Muscle of arm (tissue), 12 donors: ENCODE results near the gene ACYP1. TPM values are rescaled to one million over a fixed set of nuclear protein-coding genes. Genes with fewer than 3 reads are reported as not detected.
"Not testable (repeated sequence)": the region's sequence is repeated elsewhere in the genome, so short reads cannot be mapped to it uniquely, and the experiment has no call there.

Experiments
- DNase-seq: peaks from one replicate; pipeline ENCODE4 v3.0.0-alpha.2; 2013
- polyA plus RNA-seq, 12 donors: library from polyadenylated mRNA; unstranded; fragments of 120-200 nt; gene quantifications; one replicate each; pipeline ENCODE4 v1.2.1, GENCODE V29; 2013; ENCODE audit not compliant: insufficient read length in 12 of 12

ACYP1 gene
- polyA plus RNA-seq, 12 donors = 10.3 to 41.1 (median 20.4) TPM; not detected in 1

DNA sequence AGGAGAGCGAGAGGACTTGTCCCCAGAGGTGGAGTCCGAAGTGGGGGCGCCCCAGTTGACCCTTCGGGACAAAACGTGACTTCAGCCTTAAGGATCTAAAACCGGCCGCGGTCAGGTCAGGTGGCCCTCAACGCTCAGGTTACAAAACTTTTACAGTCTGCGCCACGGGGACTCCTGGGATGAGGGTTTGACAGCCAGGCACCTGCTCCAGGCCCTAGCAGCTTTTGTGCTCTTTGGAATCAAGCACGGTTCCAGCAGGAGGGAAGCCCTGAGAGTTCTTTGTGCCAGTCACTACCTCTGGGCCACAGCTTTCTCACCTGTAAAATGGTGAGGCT is 6.0 kb upstream of the ACYP1 start:
- DNase-seq = no peak

DNA sequence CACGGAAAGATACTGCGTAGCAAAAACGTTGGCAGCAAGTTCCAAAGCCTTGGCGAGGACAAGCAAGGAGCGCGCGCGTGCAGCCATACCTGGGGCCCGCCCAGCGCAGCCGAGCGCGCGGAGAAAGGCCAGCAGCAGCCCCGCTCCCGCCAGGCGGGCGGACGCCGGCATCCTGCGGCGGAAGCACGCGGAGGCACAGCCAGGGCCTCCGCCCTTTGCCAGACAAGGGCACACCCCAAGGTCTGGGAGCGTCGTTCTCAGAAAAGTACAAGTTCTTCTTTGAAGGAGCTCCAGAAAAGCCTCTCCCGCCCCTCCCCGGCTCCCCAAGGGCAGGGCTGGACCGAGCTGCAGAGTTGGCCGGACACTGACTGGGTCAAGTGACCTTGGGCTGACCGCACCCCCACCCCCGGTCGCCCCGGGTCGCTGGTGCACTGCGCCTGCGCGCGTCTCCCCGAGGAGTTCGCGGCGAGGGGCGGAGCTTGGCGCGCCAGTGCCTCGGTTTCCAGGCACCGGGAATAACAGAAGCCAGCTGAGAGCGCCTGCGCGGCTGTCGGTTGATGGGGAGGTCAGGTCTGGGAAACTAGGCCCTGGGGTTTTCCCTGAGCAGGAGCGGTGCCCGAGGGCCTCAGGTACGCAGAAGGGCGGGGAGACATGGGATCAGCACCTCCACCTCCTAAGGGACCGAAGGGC is 5.4 kb upstream of the ACYP1 start, which contains the start of gene ZC2HC1C:
ZC2HC1C (plus strand) TSS at position 521 of the 690 bp plus-strand sequence. CDS start 933 bp downstream, outside the sequence.
- peak; percentile 95 for DNase-seq

DNA sequence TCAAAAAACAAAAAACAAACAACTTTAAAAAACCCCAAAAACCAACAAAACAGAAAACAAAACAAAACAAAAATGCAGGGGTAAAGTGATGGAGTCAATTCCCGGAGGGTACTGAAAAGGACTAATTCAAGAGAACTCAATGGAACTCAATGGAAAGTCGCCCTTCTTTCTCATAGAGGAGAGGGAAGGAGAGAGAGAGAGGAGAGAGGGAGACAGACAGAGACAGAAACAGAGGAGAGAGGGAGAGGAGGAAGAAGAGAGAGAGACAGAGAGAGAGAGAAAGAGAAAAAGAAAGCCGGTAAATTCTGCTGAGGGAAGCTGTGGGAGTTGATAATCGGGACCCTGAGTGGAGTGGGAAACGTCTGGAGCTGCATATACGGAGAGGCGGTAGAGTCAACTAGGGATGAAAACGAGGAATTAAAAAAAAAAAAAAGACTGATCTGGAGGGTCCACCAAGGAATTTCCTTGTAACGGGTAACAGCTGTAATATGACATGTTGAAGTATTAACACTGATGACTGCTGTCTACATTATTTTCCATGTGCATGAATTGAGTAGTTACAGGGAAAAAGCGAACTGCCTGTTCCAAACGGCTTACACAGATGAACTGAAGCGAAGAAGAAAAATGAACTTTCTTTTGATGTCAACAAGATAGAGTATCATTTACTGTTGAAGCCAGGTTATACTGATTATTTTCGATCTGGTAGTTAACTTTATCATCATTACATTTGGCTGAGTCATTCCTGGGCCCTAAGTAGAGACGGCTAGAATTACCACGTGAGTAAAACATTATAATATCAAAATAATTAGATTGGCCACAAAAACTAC is 4.7 kb upstream of the ACYP1 start:
- peak; percentile 68 for DNase-seq

DNA sequence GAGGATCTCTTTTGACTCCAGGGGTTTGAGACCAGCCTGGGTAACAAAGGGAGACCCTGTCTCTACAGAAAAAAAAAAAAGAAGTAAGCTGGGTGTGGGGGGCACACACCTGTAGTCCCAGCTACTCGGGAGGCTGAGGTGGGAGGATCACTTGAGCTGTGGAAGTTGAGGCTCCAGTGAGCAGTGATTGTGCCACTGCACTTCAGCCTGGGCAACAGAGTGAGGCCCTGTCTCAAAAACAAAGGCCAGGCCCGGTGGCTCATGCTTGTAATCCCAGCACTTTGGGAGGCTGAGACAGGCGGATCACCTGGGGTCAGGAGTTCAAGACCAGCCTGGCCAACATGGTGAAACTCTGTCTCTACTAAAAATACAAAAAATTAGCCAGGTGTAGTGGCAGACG is 3.9 kb upstream of the ACYP1 start:
- not testable (repeated sequence) for DNase-seq

DNA sequence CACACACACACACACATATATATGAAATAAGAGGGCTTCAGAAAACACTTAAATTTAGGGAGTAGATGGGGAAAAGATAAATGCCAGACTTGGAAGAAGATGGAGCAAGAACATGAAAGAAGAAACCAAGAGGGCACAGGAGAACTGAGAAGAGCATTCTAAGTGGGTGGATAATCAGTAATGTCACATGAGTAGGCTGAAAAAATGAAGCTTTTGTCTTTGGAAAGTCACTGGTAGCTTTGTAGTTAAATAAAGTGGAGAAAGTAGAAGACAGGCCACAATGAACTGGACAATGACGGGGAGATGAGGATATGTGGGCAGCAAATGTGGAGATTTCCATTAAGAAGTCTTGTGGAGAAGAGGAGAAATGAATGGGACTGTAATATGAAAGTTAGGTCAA is 3.4 kb upstream of the ACYP1 start:
- no peak for DNase-seq

DNA sequence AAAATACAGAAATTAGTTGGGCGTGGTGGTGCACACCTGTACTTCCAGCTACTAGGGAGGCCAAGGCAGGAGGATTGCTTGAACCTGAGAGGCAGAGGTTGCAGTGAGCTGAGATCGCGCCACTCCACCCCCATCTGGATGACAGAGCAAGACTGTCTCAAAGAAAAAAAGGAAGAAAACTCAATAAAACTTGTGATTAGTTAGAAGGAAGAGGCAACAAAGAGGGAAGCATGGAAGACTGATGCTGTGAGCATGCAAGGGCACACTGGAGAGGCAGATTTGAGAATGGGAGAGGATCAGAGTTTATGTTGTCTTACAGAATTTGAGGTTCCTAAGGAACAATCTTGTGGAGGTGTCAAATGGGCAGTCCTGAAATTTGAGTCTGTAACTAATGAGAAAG is 2.9 kb upstream of the ACYP1 start:
- DNase-seq = no peak

DNA sequence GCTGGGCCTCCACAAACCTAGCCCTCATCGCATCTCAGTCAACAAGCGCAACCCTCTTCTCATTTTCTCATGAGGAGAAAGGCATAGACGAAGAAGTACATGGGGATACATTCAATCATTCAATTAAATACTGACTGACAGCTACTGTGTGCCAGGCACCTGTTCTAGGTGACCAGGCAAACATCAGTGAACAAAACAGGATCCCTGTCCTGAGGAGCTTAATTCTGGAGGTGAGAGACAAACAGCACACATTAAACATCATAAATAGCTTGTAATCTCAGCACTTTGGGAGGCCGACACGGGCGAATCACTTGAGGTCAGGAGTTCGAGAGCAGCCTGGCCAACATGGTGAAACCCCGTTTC is 362 bp upstream of the ACYP1 start:
- no peak for DNase-seq

DNA sequence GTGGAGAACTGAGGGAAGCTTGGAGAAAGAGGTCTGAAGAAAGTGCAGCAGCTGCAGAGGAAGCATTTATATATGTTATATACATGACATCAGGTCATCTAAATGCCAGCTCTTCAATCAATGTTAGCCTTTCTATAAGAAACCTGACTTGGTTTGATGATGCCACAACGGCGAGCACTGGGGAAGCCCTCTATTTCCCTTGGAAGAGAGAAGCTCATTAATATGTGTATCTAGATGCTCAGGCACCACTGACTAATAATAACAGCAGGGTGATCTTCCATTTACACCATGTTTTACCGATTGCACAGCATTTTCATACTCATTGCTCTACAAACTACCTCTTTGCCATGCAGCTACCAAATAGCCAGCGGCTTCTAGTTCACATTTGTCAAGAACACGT is 811 bp downstream of the ACYP1 start:
- DNase-seq = no peak

DNA sequence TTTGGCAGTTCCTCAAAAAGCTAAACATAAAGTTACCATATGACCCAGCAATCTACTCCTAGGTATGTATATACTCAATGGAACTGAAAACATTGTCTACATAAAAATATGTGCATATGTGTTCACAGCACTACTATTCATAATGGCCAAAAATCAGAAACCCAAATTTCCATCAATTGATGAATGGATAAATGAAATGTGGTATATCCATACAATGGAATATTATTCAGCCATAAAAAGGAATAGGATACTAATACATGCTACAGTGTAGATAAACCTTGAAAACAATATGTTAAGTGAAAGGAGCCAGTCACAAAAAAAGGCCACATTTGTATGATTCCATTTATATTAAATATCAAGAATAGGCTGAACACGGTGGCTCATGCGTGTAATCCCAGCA is 3.4 kb downstream of the ACYP1 start:
- no peak for DNase-seq

DNA sequence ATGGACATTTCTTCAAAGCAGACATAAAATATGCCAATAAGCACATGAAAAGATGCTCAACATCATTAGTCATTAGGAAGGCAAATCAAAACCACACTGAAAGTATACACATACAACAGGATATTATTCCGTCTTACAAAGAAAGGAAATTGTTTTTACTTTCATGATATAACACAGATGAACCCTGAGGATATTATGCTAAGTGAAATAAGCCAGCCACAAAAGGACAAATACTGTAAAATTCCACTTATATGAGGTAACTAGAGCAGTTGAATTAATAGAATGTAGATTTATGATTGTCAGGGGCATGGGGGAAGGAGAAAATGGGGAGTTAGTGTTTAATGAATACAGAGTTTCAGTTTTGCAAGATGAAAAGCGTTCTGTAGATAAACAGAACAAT is 4.2 kb downstream of the ACYP1 start:
- DNase-seq = no peak

DNA sequence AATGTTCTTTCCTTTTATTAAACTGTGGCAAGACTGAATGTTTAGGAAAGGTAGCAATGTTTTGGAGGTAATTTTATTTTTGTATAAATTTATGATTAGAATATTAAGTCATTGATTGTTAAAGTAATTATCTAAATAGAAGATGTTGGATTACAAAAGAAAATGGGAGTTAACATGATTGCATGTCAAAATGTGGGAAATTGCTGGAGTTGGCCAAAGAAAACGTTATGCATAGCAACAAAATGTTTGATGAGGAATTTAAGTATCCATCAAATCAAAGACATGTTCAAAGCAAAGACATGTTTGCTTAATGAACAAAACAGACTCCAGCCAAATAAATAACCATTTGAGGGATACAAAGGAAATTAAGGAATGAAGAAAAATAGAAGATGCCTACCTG is 9.4 kb downstream of the ACYP1 start:
- DNase-seq = no peak

DNA sequence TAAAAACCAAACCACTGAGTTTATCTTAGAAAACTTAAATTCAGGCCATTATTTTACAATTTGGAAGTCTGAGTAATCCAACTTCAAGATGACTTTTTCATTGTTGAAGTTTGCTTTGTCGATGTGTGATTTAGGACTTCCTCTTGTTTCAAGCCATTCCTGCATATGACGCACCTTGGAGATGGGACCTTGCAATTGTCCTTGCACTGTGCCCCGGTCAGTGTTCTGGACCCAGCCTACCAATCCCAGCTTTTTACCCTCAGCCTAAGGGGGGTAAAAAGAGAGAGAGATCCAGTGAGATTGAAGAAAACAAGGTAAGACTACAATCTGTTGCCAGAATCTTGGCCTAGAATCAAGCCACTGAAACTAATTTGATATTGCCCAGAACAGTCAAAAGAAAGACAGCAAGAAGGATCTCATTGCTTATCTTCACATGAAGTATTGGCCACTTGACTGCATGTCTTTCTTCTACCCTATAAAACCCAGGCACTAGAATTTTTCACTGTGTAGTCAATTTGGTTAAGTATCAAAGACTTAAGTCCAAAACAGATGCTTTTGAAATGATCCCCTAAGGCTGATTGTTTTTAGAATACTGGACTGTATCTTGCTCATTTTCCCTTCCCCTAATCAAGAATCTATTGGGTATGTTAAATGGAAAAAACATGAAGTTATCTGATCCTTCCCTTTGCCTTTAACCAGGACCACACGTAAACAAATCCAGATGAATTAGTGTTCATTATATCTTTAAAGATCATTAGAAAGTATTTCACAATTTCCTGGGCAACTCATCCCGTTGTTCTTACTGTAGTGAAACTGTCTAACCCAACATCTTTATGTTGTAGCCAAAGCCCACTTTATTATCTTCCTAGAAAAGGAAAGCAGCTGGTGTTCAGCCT is 10.2 kb downstream of the ACYP1 start:
- no peak for DNase-seq

DNA sequence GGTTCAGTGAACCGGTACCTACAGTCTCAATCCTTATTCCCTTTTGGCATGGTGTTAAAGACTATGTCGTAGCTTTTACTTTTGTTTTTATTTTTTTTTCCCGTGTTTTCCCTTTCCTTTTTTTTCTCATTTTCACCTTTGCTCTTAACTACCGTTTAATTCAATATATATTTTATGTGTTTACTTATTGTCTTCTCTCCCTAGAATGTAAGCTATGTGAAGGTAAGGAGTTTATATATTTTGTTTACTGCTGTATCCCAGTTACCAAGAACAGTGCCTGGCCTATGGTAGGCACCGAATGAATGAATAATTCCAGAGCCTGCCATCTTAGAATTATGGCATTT is 12.3 kb downstream of the ACYP1 start:
- DNase-seq = no peak

DNA sequence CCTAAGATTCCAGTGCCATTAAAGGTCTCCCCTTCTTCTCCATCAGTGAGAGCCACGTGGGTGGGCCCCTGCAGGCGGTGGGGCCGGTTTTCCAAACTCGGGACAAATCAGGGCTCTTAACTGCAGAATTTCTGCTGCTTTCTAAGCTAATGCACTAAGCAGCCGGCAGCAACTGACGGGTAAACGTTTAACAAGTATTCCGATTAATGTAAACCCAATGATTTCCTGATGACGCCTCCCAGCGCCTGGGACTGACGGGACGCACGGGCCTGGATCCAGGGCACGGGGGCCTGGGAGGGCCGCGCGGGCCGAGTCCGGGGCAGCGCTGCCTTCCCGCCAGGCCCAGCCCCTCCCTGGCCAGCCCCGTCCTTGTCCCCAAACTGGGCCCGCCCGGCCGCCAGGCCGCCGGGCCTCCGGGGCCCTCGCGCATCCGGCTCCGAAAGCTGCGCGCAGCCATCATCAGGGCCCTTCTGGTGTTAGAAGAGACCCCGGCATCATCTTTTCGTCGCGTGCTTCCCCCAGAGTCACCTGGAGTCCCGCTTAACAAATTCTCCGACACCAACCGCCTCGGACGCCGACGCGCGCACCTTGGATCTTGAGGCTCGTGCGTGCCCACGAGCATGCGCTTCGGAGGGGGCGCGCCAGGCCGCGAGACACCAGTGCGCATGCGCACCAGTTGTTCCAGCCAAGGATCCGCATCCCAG is 12.8 kb downstream of the ACYP1 start, which contains the start of gene MLH3:
MLH3 (minus strand) TSS at position 616 of the 704 bp plus-strand sequence. CDS start 1,812 bp downstream, outside the sequence.
- DNase-seq = peak; percentile 90

DNA sequence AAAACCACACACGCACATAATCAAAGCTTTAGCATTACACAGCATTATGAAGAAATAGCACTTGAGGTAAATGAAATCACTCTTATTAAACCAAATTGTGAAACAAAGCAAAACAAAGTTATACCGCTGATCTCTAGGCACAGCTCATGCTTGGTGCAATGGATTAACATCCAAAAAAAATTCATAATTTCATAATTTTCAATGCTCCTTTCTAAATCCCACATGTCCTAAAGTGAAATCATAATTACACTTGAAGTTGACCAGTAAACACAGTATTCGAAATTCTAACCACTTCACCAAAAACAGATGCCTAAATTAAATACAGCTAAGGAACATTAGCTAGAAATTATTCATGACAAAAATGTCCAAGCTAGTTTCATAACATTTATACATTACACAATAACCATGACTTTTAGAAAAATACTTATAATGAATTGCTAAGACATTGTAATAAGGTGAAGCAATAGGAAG is 14.1 kb downstream of the ACYP1 start:
- no peak for DNase-seq

DNA sequence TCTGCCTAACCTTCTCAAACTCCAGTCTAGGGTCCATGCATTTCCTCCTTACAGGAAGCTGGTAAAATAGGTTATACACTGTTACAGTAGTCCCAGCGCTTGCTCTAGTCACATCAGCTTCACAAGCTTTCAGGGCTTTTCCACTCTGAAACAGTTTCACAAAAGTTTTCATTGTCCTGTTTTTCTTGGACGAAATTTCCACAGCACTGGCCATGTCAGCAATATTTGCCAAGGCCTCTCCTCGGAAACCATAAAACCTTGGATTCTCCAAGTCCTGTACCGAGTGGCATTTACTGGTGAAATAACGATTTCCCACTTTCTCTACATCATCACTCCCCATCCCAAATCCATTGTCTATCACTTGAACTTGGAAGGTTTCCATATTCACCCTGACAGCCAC is 14.7 kb downstream of the ACYP1 start:
- no peak for DNase-seq

DNA sequence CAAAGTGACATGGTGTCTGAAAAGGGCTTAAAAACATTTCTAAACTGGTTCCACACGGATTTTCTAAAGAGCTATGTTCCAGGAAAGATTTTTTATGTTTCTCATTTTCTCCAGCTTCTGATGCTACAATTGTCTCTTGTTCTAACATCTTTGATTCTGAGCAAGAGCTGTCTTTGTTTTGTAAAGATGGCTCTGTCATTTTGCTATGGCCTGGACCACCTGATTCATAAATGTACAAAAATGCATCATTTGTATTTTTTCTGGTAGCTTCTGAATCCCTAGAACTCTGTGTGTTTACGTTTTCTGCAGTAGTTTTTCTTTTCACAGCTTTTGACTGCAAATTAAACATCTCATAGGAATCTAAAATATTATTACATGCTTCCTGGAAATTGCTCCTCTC is 15.7 kb downstream of the ACYP1 start:
- no peak for DNase-seq

DNA sequence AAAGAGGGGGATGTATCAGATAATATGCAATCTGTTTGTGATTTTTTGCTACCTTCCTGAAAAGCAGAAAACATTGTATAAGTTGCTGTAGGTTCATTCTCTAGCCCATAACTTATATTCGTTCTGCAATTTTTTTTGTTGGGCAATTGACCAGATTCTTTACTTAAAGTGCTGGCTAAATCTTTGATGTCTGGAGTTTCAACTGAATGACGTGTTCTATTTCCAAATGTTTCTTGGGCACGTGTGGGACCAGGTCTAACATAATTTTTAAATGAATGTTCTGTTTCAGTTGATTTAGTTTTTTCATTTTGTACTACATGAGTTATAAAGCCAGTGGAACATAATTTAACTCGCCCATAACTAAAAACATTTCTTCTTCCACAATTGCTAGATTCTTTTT is 16.3 kb downstream of the ACYP1 start:
- DNase-seq = no peak

DNA sequence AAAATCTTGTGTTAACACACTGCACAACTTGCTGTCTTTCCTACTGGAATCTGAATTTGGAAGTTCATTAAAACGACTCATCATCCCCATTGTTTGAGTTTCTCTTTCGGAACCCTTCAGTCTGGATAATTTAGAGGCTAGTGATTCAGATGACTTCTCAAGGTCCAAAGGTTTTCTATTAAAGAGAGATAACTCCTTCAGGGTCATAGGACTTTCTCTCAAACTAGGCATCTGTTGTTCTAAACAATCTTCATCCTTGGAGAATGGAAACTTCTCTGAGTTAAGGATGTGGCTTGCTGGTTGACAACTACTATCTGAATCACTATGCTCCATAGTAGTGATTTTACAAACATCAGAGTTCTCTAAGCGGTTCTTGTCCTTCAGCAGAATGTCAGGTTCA is 16.9 kb downstream of the ACYP1 start:
- no peak for DNase-seq

DNA sequence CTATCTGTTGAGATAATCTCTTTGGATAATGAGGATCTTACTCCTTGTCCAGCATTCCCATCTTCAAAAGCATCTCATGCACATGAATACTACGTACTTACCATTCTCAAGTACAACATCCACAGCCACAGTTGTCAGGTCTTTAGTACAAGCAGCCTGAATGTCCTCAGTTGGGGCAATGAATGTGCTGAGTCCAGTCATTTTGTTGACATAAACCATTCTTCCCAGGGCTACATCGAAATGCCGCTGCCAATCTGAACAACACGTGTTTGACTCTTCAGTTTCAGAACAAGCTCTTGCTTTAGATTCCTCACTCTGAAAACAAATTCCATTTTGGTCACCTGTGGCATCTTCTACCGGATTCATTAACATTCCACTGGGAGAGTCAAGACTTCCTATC is 17.5 kb downstream of the ACYP1 start:
- no peak for DNase-seq

DNA sequence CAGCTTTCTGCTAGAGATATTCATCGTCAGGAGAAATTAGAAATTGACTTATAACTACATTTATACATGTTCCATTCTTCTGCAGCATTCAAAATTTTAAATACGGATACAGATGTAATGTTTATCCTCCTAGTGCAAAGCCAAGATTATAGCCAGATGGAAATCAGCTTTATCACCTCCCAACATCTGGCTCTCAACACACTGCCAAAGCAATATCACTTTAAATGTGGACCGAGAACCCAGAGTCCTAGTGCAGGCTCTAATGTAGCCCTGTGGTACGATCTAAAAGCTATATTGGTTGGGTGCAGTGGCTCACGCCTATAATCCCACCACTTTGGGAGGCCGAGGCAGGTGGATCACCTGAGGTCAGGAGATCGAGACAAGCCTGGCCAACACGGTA is 19.1 kb downstream of the ACYP1 start:
- DNase-seq = peak; percentile 49

DNA sequence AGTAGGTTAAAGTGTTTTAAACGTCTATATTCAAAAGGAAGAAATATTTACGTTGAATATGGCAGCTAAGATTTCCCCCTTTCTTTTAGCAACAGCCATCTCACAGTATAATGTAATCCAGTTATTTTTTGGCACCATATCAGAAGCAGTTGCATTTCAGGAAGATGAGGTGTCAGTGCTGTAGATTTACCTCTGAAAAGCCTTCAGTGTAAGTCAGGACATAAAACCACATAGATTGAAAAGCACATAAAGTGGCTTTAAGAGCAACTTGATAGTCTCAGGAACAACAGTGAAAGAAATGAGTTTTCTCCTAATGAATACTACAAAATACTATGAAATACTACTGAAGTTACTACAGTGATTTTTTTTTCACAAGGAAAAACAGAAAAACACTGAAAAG is 19.5 kb downstream of the ACYP1 start:
- no peak for DNase-seq
